GM13977 (cell line): ENCODE data around the gene MMAB.
"Not testable (repeated sequence)": the region's sequence is repeated elsewhere in the genome, so short reads cannot be mapped to it uniquely, and the experiment has no call there.

Experiments used
- DNase-seq: peaks from one replicate; pipeline ENCODE4 v3.0.0; 2012; ENCODE audit warnings: low spot score
- in situ Hi-C: fragments of 300-500 bp; cut with MboI; formaldehyde crosslinking; loops from one replicate; pipeline ENCODE4 v1.12.0; 2022; ENCODE audit warnings: low sequenced_read_pairs, low pct_unique_long_range_greater_than_20kb, mixed read lengths, inconsistent platforms; ENCODE audit not compliant: unreplicated experiment
- TF ChIP-seq, protein P1 (sequence below): IDR thresholded peaks from 2 replicates; pipeline ENCODE4 v1.5.1; 2012; ENCODE audit warnings: mild to moderate bottlenecking, control low read depth; ENCODE audit not compliant: insufficient read depth; ENCODE audit errors: extremely low read depth, missing control alignments

The MMAB gene

GRCh38 chr12:109605016-109605415, 31.7 kb upstream of the MMAB start:
- in situ Hi-C loops = no loop called here
- no peak for DNase-seq
- TF ChIP-seq, protein P1, sequence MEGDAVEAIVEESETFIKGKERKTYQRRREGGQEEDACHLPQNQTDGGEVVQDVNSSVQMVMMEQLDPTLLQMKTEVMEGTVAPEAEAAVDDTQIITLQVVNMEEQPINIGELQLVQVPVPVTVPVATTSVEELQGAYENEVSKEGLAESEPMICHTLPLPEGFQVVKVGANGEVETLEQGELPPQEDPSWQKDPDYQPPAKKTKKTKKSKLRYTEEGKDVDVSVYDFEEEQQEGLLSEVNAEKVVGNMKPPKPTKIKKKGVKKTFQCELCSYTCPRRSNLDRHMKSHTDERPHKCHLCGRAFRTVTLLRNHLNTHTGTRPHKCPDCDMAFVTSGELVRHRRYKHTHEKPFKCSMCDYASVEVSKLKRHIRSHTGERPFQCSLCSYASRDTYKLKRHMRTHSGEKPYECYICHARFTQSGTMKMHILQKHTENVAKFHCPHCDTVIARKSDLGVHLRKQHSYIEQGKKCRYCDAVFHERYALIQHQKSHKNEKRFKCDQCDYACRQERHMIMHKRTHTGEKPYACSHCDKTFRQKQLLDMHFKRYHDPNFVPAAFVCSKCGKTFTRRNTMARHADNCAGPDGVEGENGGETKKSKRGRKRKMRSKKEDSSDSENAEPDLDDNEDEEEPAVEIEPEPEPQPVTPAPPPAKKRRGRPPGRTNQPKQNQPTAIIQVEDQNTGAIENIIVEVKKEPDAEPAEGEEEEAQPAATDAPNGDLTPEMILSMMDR = no peak

DNA sequence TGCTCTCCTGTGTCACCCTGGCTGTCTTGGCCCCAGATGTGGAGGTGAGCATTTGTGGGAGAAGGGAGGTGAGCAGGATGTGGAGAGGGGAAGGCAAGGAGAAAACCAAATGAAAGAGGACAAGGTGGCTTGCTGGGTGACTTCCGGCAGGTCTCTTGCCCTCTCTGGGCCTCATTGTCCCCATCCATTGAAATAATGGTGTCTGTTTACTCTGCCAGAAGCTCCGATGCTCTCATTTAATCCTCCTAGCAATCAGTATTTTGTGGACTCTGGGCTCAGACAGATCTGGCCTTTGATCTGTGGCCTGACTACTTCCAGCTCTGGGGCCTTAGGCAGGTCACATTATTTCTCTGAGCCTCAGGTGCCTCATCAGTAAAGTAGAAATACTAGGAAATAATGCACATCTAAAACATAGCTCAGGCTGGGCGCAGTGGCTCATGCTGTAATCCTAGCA, 30.9 kb upstream of the MMAB start:
- TF ChIP-seq, protein P1 = no peak
- DNase-seq = no peak
- in situ Hi-C loops = no loop called here

DNA sequence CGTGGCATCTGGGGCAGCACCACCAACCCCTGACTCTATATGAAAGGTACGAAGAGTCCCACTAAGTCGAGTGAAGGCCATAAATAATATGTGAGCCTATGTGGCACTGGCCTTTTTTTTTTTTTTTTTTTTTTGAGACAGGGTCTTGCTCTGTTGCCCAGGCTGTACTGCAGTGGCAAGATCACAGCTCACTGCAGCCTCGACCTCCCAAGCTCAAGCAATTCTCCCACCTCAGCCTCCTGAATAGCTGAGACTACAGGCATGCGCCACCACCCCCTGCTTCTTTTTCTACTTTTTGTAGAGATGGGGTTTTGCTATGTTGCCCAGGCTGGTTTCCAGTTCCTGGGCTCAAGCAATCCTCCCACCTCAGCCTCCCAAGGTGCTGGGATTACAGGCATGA, 28.8 kb upstream of the MMAB start:
- DNase-seq, in situ Hi-C loops: not testable (repeated sequence)

- in situ Hi-C loops = no loop called here
- no peak for DNase-seq
- TF ChIP-seq, protein P1 = no peak
These were observed 28.3 kb upstream of the MMAB start for GRCh38 chr12:109601557-109601956.

DNA sequence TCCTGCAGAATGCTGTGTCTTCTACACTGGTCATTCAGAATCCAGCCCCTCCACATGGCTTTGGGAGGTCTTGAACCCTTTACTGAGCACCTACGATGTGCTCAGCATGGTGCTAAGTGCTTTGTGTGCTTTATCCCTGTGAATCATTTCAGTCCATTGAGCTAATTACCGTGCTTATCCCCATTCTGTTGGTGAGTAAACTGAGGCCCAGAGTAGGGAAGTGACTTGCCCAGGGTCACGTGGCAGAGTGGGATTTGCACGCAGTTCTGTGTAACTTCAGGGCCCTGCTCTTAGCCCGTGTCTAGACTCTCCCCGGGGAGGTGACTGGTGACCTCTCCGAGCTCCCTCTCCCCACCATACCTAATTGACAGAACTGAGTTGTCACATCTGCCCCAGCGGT, 27.7 kb upstream of the MMAB start:
- TF ChIP-seq, protein P1 = no peak
- in situ Hi-C loops = no loop called here
- no peak for DNase-seq

- TF ChIP-seq, protein P1 = no peak
- in situ Hi-C loops = no loop called here
- DNase-seq = no peak
These were observed 27.2 kb upstream of the MMAB start for GRCh38 chr12:109600481-109600880.

GRCh38 chr12:109599087-109599486, 25.8 kb upstream of the MMAB start:
- TF ChIP-seq, protein P1 = no peak
- in situ Hi-C loops = no loop called here
- no peak for DNase-seq
